Heart right ventricle (tissue), 16 donors: ENCODE measurements around the gene CABLES2. TPM values are rescaled to one million over a fixed set of nuclear protein-coding genes. Genes with fewer than 3 reads are reported as not detected.
A peak's percentile ranks its signal among the peaks of the same experiment; 100 is the strongest.

ENCODE experiments used
- ATAC-seq, 8 donors: fragments of 200-7000 bp; cut with Tn5 transposase; one replicate each; pipeline ENCODE4 v1.9.1; 2020; ENCODE audit warnings: mild to moderate bottlenecking in 8 of 8, moderate library complexity in 8 of 8, moderate number of reproducible peaks in 1 of 8
- DNase-seq, 2 donors: peaks; one replicate each; pipeline ENCODE4 v3.0.0-alpha.2; 2020
- H3K27ac ChIP-seq, 10 donors: fragments of 200-600 bp; sonication (generic) in 2 of 10; one replicate each; pipeline versions ENCODE4 v1.5.0 to v1.8.0; 2020 to 2022; ENCODE audit warnings: mild to moderate bottlenecking in 3 of 10
- H3K27me3 ChIP-seq, 7 donors: fragments of 200-600 bp; one replicate each; pipeline ENCODE4 v1.8.0; 2021 to 2022; ENCODE audit warnings: mild to moderate bottlenecking in 2 of 7
- H3K36me3 ChIP-seq, 9 donors: fragments of 200-600 bp; sonication (generic) in 1 of 9; one replicate each; pipeline versions ENCODE4 v1.5.0 to v1.8.0; 2020 to 2022; ENCODE audit warnings: mild to moderate bottlenecking in 2 of 9
- H3K4me1 ChIP-seq, 9 donors: fragments of 200-600 bp; sonication (generic) in 1 of 9; one replicate each; pipeline versions ENCODE4 v1.5.0 to v1.8.0; 2020 to 2022; ENCODE audit warnings: mild to moderate bottlenecking in 4 of 9
- H3K4me3 ChIP-seq, 10 donors: fragments of 200-600 bp; sonication (generic) in 2 of 10; one replicate each; pipeline versions ENCODE4 v1.5.0 to v1.8.0; 2020 to 2022; ENCODE audit warnings: mild to moderate bottlenecking in 7 of 10, moderate library complexity in 2 of 10
- H3K9me3 ChIP-seq, 11 donors: fragments of 200-600 bp in 10 of 11; sonication (generic) in 2 of 11; one replicate each; pipeline versions ENCODE4 v1.5.0 to v1.8.0; 2013 to 2022; ENCODE audit warnings: mild to moderate bottlenecking in 2 of 11, control low read depth in 1 of 11, moderate library complexity in 1 of 11
- CTCF ChIP-seq, 9 donors: fragments of 200-600 bp; sonication (generic) in 2 of 9; IDR thresholded peaks; one replicate each; pipeline versions ENCODE4 v1.5.0 to v1.8.0; 2021 to 2022; ENCODE audit warnings: antibody characterized with exemption in 9 of 9, mild to moderate bottlenecking in 5 of 9, moderate library complexity in 1 of 9
- WGBS, 2 donors: extraction: QIAGEN DNeasy Blood & Tissue Kit; methylation state at CpG; one replicate each; pipeline ENCODE4 v1.1.7; 2013; ENCODE audit warnings: inconsistent platforms in 1 of 2; 5-methylcytosine and 5-hydroxymethylcytosine counted together
- intact Hi-C, 10 donors: fragments of 100-400 bp; cut with DNase I; formaldehyde crosslinking; loops; one replicate each; pipeline versions ENCODE4 v1.11.1 to v1.14.2; 2022
- polyA plus RNA-seq, 2 donors: library from polyadenylated mRNA; stranded (reverse); fragments of 200-250 nt; gene quantifications; one replicate each; pipeline ENCODE4 v1.2.3, GENCODE V29; 2013
- total RNA-seq, 10 donors: library from RNA; stranded (reverse); fragmentation: NEBNext Ultra II Directional in 3 of 10; extraction: Animal tissue kit (Norgen Biotek cat#: 25700) in 3 of 10; gene quantifications; one replicate each; pipeline versions ENCODE4 v1.2.1 to v1.2.4, GENCODE V29; 2021 to 2023
- donor health status: Arrhythmogenic right ventricular cardiomyopathy.
- donor health status: ischemic (EF 13 %, LVEDD 7.1; RV severe dilation, severe dysfunction).
- donor health status: healthy with polysubstance abuse.
- donor health status: DM: no; HTN: yes; CAD: no.
- donor health status: DM: no; HTN: no; CAD: no.
- donor health status: ischemic (EF 25% LVEDD 6.9; RV normal size, moderate dysfunction).
- donor health status: ischemic (EF 25% LVEDD 5.7; RV mildly dilated, moderate dysfunction).
- donor health status: healthy.
- donor health status: DM: yes; HTN: yes; CAD: no.
- donor health status: Ischemic cardiomyopathy.
- donor health status: ischemic (EF 35%, LVEDD 5.7; RV mildly dilated, moderate dysfunction).
- donor health status: nonischemic (EF 11% LVEDD 7.7; RV severe dilation, severe dysfunction).
- donor health status: DM: yes; HTN: yes; CAD: no.
- donor health status: PGD.
- donor health status: ischemic (EF 29% LVEDD 5.4; RV normal size, mild dysfunction).
- donor health status: nonischemic (EF 23%, LVEDD 6.1; RV moderate dilation, normal function).

The CABLES2 gene
- total and polyA plus RNA-seq, 12 donors = 2.9 to 11.9 (median 7.8) TPM

GRCh38 chr20:62408640-62409039 is 1.6 kb upstream of the CABLES2 start:
- H3K9me3 ChIP-seq = no peaks in the 10 kb centered on the region
- TF ChIP-seq CTCF (IDR thresholded peaks at IDR 0.05) = no peak
- DNase-seq (no peak), ATAC-seq (no peak)
- H3K27ac ChIP-seq = no peak overlapping the region
- H3K36me3 ChIP-seq = no peaks in the 10 kb centered on the region
- WGBS, 2 donors = 87 to 94% methylated on average over 12 of the region's 12 CpGs
- no peaks in the 10 kb centered on the region for H3K27me3 ChIP-seq
- H3K4me1 ChIP-seq = peaks cover 14 to 38% (median 31%) of the 10 kb centered on the region in 9 donors
- intact Hi-C loops = loop anchor here in 7 of 10 donors (5.0 to 10.0 kb wide), 5 partner anchors 89 to 394 kb away; partner anchors contain the start of gene MRGBP (in 2 of the 7)
- no peak overlapping the region for H3K4me3 ChIP-seq

GRCh38 chr20:62408055-62408454 is 970 bp upstream of the CABLES2 start:
- no peak overlapping the region for H3K4me3 ChIP-seq
- WGBS, 2 donors = 95 to 96% methylated on average over 15 of the region's 15 CpGs
- H3K36me3 ChIP-seq = peaks cover 0 to under 1% (median 0%) of the 10 kb centered on the region in 9 donors
- ATAC-seq (peak in 1 of 8 donors; percentile 1), DNase-seq (no peak)
- H3K9me3 ChIP-seq = no peaks in the 10 kb centered on the region
- no peaks in the 10 kb centered on the region for H3K27me3 ChIP-seq
- H3K27ac ChIP-seq = no peak overlapping the region
- H3K4me1 ChIP-seq = peaks cover 14 to 38% (median 31%) of the 10 kb centered on the region in 9 donors
- intact Hi-C loops = loop anchor here in 7 of 10 donors (5.0 to 10.0 kb wide), 5 partner anchors 89 to 393 kb away; partner anchors contain the start of gene MRGBP (in 2 of the 7)
- no peak for TF ChIP-seq CTCF (IDR thresholded peaks at IDR 0.05)

GRCh38 chr20:62406635-62407176 is 379 bp downstream of the CABLES2 start:
- Histone ChIP-seq H3K4me1 (peaks cover 14 to 38% (median 31%) of the 10 kb centered on the region in 9 donors), H3K36me3 (peaks cover 0 to 8% (median 0%) of the 10 kb centered on the region in 9 donors), H3K27me3 (no peaks in the 10 kb centered on the region), H3K4me3 (peak overlapping the region; percentile 42 to 81 (median 62)), H3K9me3 (no peaks in the 10 kb centered on the region), H3K27ac (peak overlapping the region in 9 of 10 donors; percentile 2 to 73 (median 62))
- intact Hi-C loops = loop anchor here in 7 of 10 donors (5.0 to 10.0 kb wide), 5 partner anchors 91 to 392 kb away; partner anchors contain the start of gene MRGBP (in 2 of the 7)
- no peak for TF ChIP-seq CTCF (IDR thresholded peaks at IDR 0.05)
- no peak for ATAC-seq
- 1% methylated on average over 27 to 42 of the region's 42 CpGs for WGBS, 2 donors
- peak in 1 of 2 donors; percentile 33 for DNase-seq

GRCh38 chr20:62405981-62406513 is 1.0 kb downstream of the CABLES2 start:
- intact Hi-C loops = loop anchor here in 7 of 10 donors (5.0 to 10.0 kb wide), 5 partner anchors 91 to 391 kb away; partner anchors contain the start of gene MRGBP (in 2 of the 7)
- WGBS, 2 donors = 56 to 60% methylated on average over 10 of the region's 10 CpGs
- no peak for TF ChIP-seq CTCF (IDR thresholded peaks at IDR 0.05)
- H3K36me3 ChIP-seq = peaks cover 0 to 14% (median 0%) of the 10 kb centered on the region in 9 donors
- no peaks in the 10 kb centered on the region for H3K27me3 ChIP-seq
- DNase-seq = no peak
- no peaks in the 10 kb centered on the region for H3K9me3 ChIP-seq
- H3K4me1 ChIP-seq = peaks cover 14 to 38% (median 31%) of the 10 kb centered on the region in 9 donors
- peak in 3 of 8 donors; percentile 0 to 10 (median 1) for ATAC-seq
- H3K4me3 ChIP-seq = peak overlapping the region; percentile 42 to 81 (median 62)
- H3K27ac ChIP-seq = peak overlapping the region in 7 of 10 donors; percentile 56 to 73 (median 64)
